LoVo (cell line): Measurements from ENCODE around the gene LTBP3.

ENCODE experiments used
- DNase-seq: peaks from one replicate; pipeline ENCODE4 v3.0.0-alpha.2; 2016; ENCODE audit warnings: low spot score

The LTBP3 gene

GRCh38 chr11:65585396-65586246 is 27.5 kb upstream of the LTBP3 start:
- no peak for DNase-seq

GRCh38 chr11:65584723-65585171 is 26.6 kb upstream of the LTBP3 start:
- DNase-seq = no peak

DNA sequence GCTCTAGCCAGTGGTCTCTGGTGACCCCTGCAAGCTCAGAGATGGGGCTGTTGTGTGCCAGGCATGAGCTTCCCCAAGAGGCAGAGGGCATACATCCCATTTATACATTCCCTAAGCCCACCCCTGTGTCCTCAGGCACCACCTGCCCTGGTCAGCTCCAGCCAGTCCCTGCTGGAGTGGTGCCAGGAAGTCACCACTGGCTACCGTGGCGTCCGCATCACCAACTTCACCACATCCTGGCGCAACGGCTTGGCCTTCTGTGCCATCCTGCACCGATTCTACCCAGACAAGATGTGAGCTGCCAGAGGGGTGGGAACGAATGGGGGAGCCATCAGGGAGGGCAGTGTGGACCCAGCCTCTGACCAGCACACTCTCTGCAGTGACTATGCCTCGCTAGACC is 25.9 kb upstream of the LTBP3 start:
- no peak for DNase-seq

GRCh38 chr11:65583589-65583988 is 25.4 kb upstream of the LTBP3 start:
- DNase-seq = no peak

DNA sequence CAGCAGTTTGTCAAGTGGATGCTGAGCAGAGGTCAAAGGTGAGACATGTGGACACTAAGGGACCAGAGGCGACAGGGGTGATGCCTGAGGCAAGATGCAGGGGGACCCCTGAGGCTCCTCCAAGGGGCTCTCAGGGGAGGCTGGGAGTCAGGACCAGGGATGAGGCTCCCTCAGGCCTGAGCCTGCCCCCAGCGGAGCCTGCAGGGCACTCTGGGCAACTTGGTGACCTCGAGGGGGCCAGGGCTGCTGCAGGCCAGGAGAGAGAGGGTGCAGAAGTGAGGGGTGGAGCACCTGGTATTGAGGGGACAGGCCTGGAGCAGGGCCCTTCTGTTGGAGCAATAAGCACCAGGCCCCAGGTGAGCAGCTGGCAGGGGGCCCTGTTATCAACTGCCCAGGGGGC is 23.8 kb upstream of the LTBP3 start:
- DNase-seq = no peak

DNA sequence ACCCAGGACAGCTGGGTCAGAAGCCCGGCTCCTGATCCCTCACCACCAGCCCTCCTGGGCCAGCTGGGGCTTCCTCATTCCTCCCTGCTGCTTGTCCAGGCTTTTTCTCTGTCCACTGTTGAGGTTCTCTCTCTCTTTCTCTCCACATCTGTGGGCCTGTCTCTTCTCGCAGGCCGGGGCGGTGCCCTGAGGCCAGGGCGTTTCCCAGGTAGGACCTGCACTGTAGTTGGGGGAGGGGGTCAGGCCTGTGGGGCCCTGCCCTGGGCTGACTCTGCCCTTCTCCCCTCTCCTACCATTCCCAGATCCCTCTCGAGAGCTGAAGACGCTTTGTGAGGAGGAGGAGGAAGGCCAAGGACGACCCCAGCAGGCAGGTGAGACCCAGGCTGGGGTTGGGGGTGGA is 22.6 kb upstream of the LTBP3 start:
- DNase-seq = no peak

- no peak for DNase-seq
Observed at GRCh38 chr11:65580031-65580692, 22.0 kb upstream of the LTBP3 start.

DNA sequence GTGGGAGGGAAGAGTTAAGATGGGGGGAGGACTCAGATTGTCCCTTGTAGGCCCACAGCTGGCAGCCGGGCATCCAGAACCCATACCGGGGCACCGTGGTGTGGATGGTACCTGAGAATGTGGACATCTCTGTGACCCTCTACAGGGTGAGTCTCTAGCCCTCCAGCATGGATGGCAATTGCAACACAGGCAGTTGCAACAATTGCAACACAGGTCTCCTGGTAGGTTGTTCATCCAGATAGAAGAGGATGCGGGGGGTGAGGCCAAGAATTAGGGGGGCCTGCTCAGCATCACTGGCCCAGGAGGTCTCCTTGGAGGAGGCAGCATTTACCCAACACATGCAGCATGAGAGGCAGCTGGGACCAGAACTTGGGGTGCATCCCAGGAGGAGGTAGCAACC is 21.1 kb upstream of the LTBP3 start:
- no peak for DNase-seq

DNA sequence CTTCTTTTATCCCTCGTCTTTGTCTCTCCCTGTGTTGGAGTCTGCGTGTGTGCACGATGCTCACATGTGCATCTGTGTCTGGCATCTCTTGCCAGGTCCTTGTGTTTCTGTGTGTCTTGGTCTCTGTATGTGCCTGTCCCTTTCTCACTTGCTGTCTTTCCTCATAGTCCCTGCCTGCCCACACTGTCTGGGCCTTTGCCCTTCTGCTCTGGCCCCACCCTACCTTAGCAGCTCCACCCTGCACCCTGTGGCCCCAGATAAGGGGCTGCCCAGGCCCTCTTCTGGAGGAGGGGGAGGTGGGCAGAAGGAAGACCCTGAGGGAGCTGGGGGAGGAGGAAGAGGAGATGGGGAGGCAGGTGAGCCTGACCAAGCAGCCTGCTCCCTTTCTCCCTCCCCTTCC is 20.5 kb upstream of the LTBP3 start:
- no peak for DNase-seq

DNA sequence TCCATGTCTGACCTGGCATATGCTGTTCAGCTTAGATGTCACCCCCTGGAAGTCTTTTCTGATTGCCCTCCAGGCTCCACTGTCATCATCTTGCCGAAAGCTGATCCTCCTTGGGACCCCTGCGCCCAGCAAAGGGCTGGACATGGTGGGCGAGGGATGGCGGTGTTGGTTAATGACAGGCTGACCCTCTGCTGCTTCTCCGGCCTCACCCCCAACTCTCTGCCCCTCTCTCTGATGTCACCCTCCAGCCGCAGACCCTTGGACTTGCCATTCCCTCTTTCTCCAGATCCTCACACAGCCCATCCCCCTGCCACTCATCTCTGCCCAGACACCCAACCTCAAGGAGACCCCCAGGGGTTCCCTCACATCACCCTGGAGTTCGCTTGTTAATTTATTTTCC is 20.0 kb upstream of the LTBP3 start:
- DNase-seq = no peak

GRCh38 chr11:65577756-65578109 is 19.6 kb upstream of the LTBP3 start:
- no peak for DNase-seq

- peak; percentile 79 for DNase-seq
Observed at GRCh38 chr11:65576867-65577755, 19.0 kb upstream of the LTBP3 start.

DNA sequence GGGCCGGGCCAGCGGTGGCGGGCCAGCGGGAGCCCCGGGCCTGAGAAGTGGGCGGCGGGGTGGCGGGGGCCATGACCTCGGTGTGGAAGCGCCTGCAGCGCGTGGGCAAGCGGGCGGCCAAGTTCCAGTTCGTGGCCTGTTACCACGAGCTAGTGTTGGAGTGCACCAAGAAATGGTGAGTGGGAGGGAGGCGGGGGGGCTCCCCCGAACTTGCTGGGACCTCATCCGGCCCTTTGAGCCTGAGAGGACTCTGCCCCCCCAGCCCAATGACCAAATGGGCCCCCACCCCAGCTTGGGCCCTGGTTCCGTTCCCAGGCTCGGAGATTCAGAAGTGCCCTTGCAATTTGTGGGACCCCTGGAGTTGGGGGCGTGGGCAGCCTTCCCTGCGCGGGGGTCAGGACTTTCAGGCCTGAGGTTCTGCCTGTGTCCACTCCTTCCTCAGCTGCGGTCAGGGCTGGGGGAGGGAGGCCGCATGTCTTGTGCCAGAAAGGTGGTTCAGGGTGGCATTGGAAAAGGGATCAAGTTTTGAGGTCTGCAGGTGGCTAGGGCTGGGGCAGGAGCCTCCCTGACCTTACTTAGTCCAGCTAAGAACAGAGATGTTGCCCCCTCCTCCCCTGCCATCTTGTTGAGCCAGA is 18.2 kb upstream of the LTBP3 start:
- no peak for DNase-seq

- DNase-seq = peak; percentile 53
Observed at GRCh38 chr11:65575568-65576231, 17.5 kb upstream of the LTBP3 start, which contains the start of gene EHBP1L1. TSS of gene EHBP1L1 (plus strand) at chr11:65576053. CDS start at chr11:65576303, 250 bp downstream.

DNA sequence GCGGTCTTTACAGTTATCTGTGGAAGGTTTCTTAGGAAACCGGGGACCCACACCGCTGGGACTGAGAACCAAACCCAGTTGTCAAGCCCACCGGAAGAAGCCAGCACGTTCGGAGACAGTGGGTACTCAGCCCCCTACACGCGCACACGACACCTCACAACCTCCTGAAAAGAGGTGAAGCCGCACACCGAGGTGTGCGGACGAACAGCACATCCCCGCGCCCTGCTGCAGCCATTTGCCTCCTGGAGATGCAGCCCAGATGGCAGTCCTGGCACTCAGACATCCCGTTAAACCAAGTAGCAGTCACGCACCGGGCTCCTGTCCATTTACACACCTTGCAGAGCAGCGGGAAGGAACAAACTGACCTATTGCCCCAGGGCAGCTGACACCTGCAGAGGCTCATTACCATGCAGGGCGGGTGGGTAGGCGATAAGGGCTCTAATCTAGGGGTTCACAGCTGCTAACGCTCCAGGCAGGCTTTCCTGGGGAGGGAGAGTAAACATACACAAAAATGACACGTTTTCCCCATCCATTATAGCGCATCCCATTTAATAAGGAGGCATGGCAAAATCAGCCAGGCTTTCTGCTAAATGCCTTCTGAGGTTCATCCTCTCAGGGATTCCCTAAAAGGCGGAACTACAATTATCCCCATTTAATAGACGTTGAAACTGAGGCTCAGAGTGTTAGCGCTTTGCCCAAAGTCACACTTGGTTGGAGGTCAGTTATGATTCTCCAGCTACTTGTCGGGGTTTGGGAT is 16.8 kb upstream of the LTBP3 start:
- peak; percentile 39 for DNase-seq

- DNase-seq = peak; percentile 85
Observed at GRCh38 chr11:65574109-65574810, 16.1 kb upstream of the LTBP3 start.

DNA sequence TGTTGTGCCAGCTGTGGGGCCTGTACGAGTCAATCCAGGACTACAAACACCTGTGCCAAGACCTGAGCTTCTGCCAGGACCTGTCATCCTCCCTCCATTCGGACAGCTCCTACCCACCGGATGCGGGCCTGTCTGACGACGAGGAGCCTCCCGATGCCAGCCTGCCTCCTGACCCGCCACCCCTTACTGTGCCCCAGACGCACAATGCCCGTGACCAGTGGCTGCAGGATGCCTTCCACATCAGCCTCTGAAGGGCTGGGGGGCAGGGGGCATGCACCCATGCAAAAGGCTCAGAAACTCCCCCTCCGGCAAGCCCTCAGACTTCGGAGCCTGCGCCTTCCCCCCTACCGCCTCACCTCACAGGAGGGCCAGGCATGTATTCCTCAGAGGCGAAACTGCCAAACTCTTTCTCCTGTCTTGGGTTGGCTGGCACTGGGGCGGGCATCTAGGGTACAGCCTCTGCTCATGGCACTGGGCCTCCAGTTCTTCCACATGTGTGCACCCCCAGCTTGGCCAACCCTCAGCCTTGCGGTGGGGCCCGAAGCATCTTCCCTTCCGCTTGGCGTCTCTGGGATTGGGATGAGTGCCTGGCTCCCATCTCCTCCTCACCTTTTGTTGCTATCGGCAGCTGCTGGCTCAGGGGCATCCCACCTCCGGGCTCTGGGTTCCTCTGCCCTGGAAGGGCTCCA is 15.4 kb upstream of the LTBP3 start:
- no peak for DNase-seq

DNA sequence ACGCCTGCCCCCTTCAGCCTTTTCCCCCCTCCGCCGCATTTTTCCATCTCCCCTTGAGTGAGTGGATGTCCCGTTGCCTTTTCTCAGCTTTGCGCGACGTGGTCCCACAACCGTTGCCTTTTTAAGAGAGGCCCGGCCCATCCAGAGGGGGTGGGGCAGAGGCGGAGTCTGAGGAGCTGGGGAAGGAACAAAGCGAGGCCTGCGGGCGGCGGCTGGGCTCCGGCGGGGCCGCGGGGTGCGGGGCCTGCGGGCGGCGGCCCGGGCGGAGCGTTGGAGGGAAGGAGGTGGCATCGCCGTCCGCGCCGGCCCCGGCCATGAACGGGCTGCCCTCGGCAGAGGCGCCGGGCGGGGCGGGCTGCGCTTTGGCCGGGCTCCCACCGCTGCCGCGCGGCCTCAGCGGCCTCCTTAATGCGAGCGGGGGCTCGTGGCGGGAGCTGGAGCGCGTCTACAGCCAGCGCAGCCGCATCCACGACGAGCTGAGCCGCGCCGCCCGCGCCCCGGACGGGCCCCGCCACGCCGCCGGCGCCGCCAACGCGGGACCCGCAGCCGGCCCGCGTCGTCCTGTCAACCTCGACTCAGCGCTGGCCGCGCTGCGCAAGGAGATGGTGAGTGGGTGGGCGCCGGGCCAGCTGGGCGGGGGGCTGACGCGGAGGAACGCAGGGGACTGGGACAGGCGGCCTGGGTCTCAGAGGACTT is 14.3 kb upstream of the LTBP3 start, which contains the start of gene FAM89B:
FAM89B (plus strand) TSS at position 183 of the 696 bp plus-strand sequence; CDS start at position 315, 132 bp downstream.
- peak; percentile 79 for DNase-seq

GRCh38 chr11:65571940-65572339 is 13.8 kb upstream of the LTBP3 start:
- DNase-seq = no peak
